Neural progenitor cell (in vitro differentiated cells): ENCODE data around the gene ADCY3. TPM values are rescaled to one million over a fixed set of nuclear protein-coding genes. Genes with fewer than 3 reads are reported as not detected.

ENCODE experiments used
- DNase-seq: peaks from one replicate; pipeline ENCODE4 v3.0.0-alpha.2; 2016; ENCODE audit warnings: low spot score
- H2AFZ ChIP-seq: fragments of 200-600 bp; sonication (generic); replicated peaks from 2 replicates; pipeline ENCODE4 v1.6.1; 2016; ENCODE audit warnings: antibody characterized with exemption
- H3F3A ChIP-seq: fragments of 200-600 bp; sonication (generic); 2 replicates; pipeline ENCODE4 v1.6.1; 2016; ENCODE audit warnings: antibody characterized with exemption, low read depth
- H3K27ac ChIP-seq: fragments of 200-600 bp; sonication (generic); 2 replicates; pipeline ENCODE4 v1.5.1; 2016; ENCODE audit warnings: mild to moderate bottlenecking
- H3K27me3 ChIP-seq: fragments of 200-600 bp; sonication (generic); 2 replicates; pipeline ENCODE4 v1.6.1; 2016; ENCODE audit warnings: mild to moderate bottlenecking, moderate library complexity
- H3K36me3 ChIP-seq: fragments of 200-600 bp; sonication (generic); 2 replicates; pipeline ENCODE4 v1.5.1; 2016
- H3K4me1 ChIP-seq: fragments of 200-600 bp; sonication (generic); 2 replicates; pipeline ENCODE4 v1.6.1; 2016; ENCODE audit warnings: mixed run types
- H3K4me2 ChIP-seq: fragments of 200-600 bp; sonication (generic); 2 replicates; pipeline ENCODE4 v1.6.1; 2016
- H3K4me3 ChIP-seq: fragments of 200-600 bp; sonication (generic); 2 replicates; pipeline ENCODE4 v1.5.1; 2016
- H3K79me2 ChIP-seq: fragments of 200-600 bp; sonication (generic); 2 replicates; pipeline ENCODE4 v1.6.1; 2016; ENCODE audit warnings: low read depth
- H3K9ac ChIP-seq: fragments of 200-600 bp; sonication (generic); 2 replicates; pipeline ENCODE4 v1.6.1; 2016
- H3K9me3 ChIP-seq: fragments of 200-600 bp; sonication (generic); 2 replicates; pipeline ENCODE4 v1.5.1; 2016; ENCODE audit warnings: low read depth
- H4K20me1 ChIP-seq: fragments of 200-600 bp; sonication (generic); 2 replicates; pipeline ENCODE4 v1.6.1; 2016; ENCODE audit warnings: low read depth
- H3K27ac Mint-ChIP-seq: 3 replicates; pipeline ENCODE4 v1.8.0; 2021; ENCODE audit warnings: mixed read lengths
- H3K27me3 Mint-ChIP-seq: 2 replicates; pipeline ENCODE4 v1.8.0; 2022; ENCODE audit warnings: low read depth, mild to moderate bottlenecking, inconsistent platforms, moderate library complexity, mixed read lengths; ENCODE audit not compliant: insufficient read depth
- H3K36me3 Mint-ChIP-seq: 3 replicates; pipeline ENCODE4 v1.8.0; 2021; ENCODE audit warnings: mixed read lengths
- H3K4me1 Mint-ChIP-seq: 3 replicates; pipeline ENCODE4 v1.8.0; 2021; ENCODE audit warnings: mixed read lengths
- H3K4me3 Mint-ChIP-seq: 3 replicates; pipeline ENCODE4 v1.8.0; 2021; ENCODE audit warnings: mild to moderate bottlenecking, moderate library complexity, mixed read lengths
- H3K9me3 Mint-ChIP-seq: 3 replicates; pipeline ENCODE4 v1.8.0; 2020; ENCODE audit warnings: mixed read lengths
- CTCF ChIP-seq: fragments of 200-600 bp; sonication (generic); IDR thresholded peaks from 2 replicates; pipeline ENCODE4 v1.5.1; 2017; ENCODE audit warnings: antibody characterized with exemption, mild to moderate bottlenecking
- EZH2 ChIP-seq: fragments of 200-600 bp; sonication (generic); IDR thresholded peaks from 2 replicates; pipeline ENCODE4 v1.6.1; 2017; ENCODE audit warnings: antibody characterized with exemption, mild to moderate bottlenecking, moderate library complexity
- EZH2phosphoT487 ChIP-seq: fragments of 200-600 bp; sonication (generic); IDR thresholded peaks from 2 replicates; pipeline ENCODE4 v1.6.1; 2017; ENCODE audit warnings: antibody characterized with exemption
- total RNA-seq: library from RNA; depleted of rRNA; stranded (reverse); fragments of >200 nt; gene quantifications from 2 replicates; pipeline ENCODE4 v1.2.3, GENCODE V29; 2015; ENCODE audit warnings: low replicate concordance

The ADCY3 gene
- total RNA-seq, 1 donor from 2014 or later = 25.3 TPM

DNA sequence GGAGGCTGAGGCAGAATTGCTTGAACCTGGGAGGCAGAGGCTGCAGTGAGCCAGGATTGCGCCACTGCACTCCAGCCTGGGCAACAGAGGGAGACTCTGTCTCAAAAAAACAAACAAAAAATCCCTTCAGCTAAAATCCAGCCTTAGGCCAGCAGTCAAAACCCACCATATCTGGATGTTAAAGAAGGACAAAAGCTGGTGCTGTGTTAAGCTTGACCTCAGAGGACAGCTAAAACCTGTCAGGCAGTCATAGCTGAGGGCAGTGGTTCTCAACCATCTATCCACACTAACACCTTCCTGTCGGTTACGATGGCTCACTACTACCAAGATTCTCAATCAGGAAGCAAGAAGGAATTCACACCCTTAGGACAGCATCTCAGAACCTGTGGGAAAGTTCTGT lies 136.4 kb downstream of the ADCY3 start:
- Histone ChIP-seq H3K9ac (no peak overlapping the region), H3K27me3 (no peaks in the 10 kb centered on the region), H3K9me3 (no peaks in the 10 kb centered on the region), H2AFZ (no peak overlapping the region), H3K36me3 (no peaks in the 10 kb centered on the region), H3K27ac (no peak overlapping the region), H3K4me2 (no peak overlapping the region), H4K20me1 (no peaks in the 10 kb centered on the region), H3K4me1 (peaks cover 6% of the 10 kb centered on the region), H3K4me3 (no peak overlapping the region), H3K79me2 (no peaks in the 10 kb centered on the region), H3F3A (no peaks in the 10 kb centered on the region)
- Mint-ChIP-seq H3K27ac (no peak overlapping the region), H3K36me3 (no peaks in the 10 kb centered on the region), H3K4me1 (peaks cover 6% of the 10 kb centered on the region), H3K4me3 (no peak overlapping the region), H3K27me3 (peaks cover 7% of the 10 kb centered on the region), H3K9me3 (peaks cover 8% of the 10 kb centered on the region)
- no peak for DNase-seq
- TF ChIP-seq EZH2 = no peak

GRCh38 chr2:24779116-24779515 lies 140.9 kb downstream of the ADCY3 start:
- Histone ChIP-seq H3K27me3 (no peaks in the 10 kb centered on the region), H3F3A (no peaks in the 10 kb centered on the region), H4K20me1 (no peaks in the 10 kb centered on the region), H3K36me3 (no peaks in the 10 kb centered on the region), H3K4me2 (no peak overlapping the region), H3K4me1 (peaks cover 7% of the 10 kb centered on the region), H3K79me2 (no peaks in the 10 kb centered on the region), H3K9ac (no peak overlapping the region), H2AFZ (peak overlapping the region; percentile 47), H3K9me3 (no peaks in the 10 kb centered on the region), H3K4me3 (no peak overlapping the region), H3K27ac (peak overlapping the region; percentile 20)
- no peak for TF ChIP-seq CTCF
- TF ChIP-seq EZH2 = no peak
- no peak for TF ChIP-seq EZH2phosphoT487
- H3K27me3 Mint-ChIP-seq = peaks cover 6% of the 10 kb centered on the region
- no peak for DNase-seq
- H3K9me3 Mint-ChIP-seq = peaks cover 8% of the 10 kb centered on the region
- no peaks in the 10 kb centered on the region for H3K4me1 Mint-ChIP-seq
- no peak overlapping the region for H3K27ac Mint-ChIP-seq
- H3K4me3 Mint-ChIP-seq = no peak overlapping the region
- H3K36me3 Mint-ChIP-seq = peaks cover 2% of the 10 kb centered on the region

GRCh38 chr2:24774373-24774772 lies 145.7 kb downstream of the ADCY3 start:
- Mint-ChIP-seq H3K27me3 (peaks cover 3% of the 10 kb centered on the region), H3K27ac (no peak overlapping the region), H3K9me3 (peaks cover 2% of the 10 kb centered on the region), H3K4me3 (no peak overlapping the region), H3K36me3 (peaks cover 12% of the 10 kb centered on the region), H3K4me1 (peaks cover 9% of the 10 kb centered on the region)
- Histone ChIP-seq H4K20me1 (no peaks in the 10 kb centered on the region), H3F3A (peaks cover 13% of the 10 kb centered on the region), H3K36me3 (peaks cover 1% of the 10 kb centered on the region), H3K9me3 (no peaks in the 10 kb centered on the region), H3K4me1 (peaks cover 14% of the 10 kb centered on the region), H3K9ac (no peak overlapping the region), H3K79me2 (no peaks in the 10 kb centered on the region), H2AFZ (no peak overlapping the region), H3K4me3 (no peak overlapping the region), H3K27me3 (no peaks in the 10 kb centered on the region), H3K27ac (no peak overlapping the region), H3K4me2 (no peak overlapping the region)
- TF ChIP-seq EZH2 (no peak), EZH2phosphoT487 (no peak), CTCF (no peak)
- DNase-seq = no peak

GRCh38 chr2:24771764-24772586 lies 148.1 kb downstream of the ADCY3 start:
- Histone ChIP-seq H3K27ac (peak overlapping the region; percentile 23), H3K9ac (no peak overlapping the region)

More at GRCh38 chr2:24771764-24772586, 148.1 kb downstream of the ADCY3 start:
- Mint-ChIP-seq H3K27me3 (peaks cover 3% of the 10 kb centered on the region), H3K4me3 (no peak overlapping the region), H3K36me3 (peaks cover 14% of the 10 kb centered on the region), H3K27ac (peak overlapping the region; percentile 5), H3K4me1 (peaks cover 9% of the 10 kb centered on the region), H3K9me3 (peaks cover 2% of the 10 kb centered on the region)
- no peak overlapping the region for H2AFZ ChIP-seq
- peak; percentile 12 for DNase-seq
- no peak overlapping the region for H3K4me3 ChIP-seq
- H3K4me2 ChIP-seq = no peak overlapping the region
- no peaks in the 10 kb centered on the region for H3K27me3 ChIP-seq
- H3K36me3 ChIP-seq = peaks cover 8% of the 10 kb centered on the region
- H3K9me3 ChIP-seq = no peaks in the 10 kb centered on the region
- no peak for TF ChIP-seq EZH2
- TF ChIP-seq CTCF = no peak
- no peak for TF ChIP-seq EZH2phosphoT487
- H4K20me1 ChIP-seq = no peaks in the 10 kb centered on the region
- H3F3A ChIP-seq = peaks cover 13% of the 10 kb centered on the region
- H3K79me2 ChIP-seq = no peaks in the 10 kb centered on the region
- peaks cover 8% of the 10 kb centered on the region for H3K4me1 ChIP-seq
